Transverse colon (tissue), 3 donors: ENCODE measurements around the gene HAUS3.

Source experiments
- CTCF ChIP-seq, 5 experiments: fragments of 200-600 bp in 3 of 5; fragments of 450-650 bp in 2 of 5; sonication (generic) in 3 of 5; IDR thresholded peaks; 1 replicate in 2 of 5; 2 replicates in 3 of 5; pipeline ENCODE4 v1.5.1; 2016 to 2017; ENCODE audit warnings: antibody characterized with exemption in 5 of 5, inconsistent platforms in 3 of 5, mild to moderate bottlenecking in 2 of 5, moderate library complexity in 1 of 5
- POLR2A ChIP-seq: fragments of 450-650 bp; IDR thresholded peaks from one replicate; pipeline ENCODE4 v1.6.1; 2016; ENCODE audit warnings: antibody characterized with exemption, mild to moderate bottlenecking, moderate library complexity

- TF ChIP-seq POLR2A, result no peak
- TF ChIP-seq CTCF (IDR thresholded peaks at IDR 0.05), result no peak
These were observed 49.2 kb upstream of the HAUS3 start for GRCh38 chr4:2290974-2291704.
